H9 (cell line): ENCODE measurements around the gene SOBP. TPM values are rescaled to one million over a fixed set of nuclear protein-coding genes. Genes with fewer than 3 reads are reported as not detected.

Experiments used
- DNase-seq: peaks from one replicate; pipeline ENCODE4 v3.0.0-alpha.2; 2017
- H2AFZ ChIP-seq: one replicate; pipeline ENCODE4 v1.6.1; 2013; ENCODE audit warnings: mild to moderate bottlenecking, low read length, control low read depth, moderate library complexity
- H2AK5ac ChIP-seq: 2 replicates; pipeline ENCODE4 v1.6.1; 2013; ENCODE audit warnings: low read length, control low read depth, mixed read lengths; ENCODE audit not compliant: insufficient read length
- H2BK120ac ChIP-seq: one replicate; pipeline ENCODE4 v1.6.1; 2013; ENCODE audit warnings: low read depth, mild to moderate bottlenecking, low read length, control low read depth, inconsistent platforms; ENCODE audit not compliant: poor library complexity, severe bottlenecking
- H2BK12ac ChIP-seq: 2 replicates; pipeline ENCODE4 v1.6.1; 2013; ENCODE audit warnings: low read length, control low read depth, mixed read lengths, low read depth; ENCODE audit not compliant: insufficient read length
- H2BK15ac ChIP-seq: 2 replicates; pipeline ENCODE4 v1.6.1; 2013; ENCODE audit warnings: low read depth, low read length, control low read depth
- H2BK20ac ChIP-seq: one replicate; pipeline ENCODE4 v1.6.1; 2013; ENCODE audit warnings: low read depth, mild to moderate bottlenecking, low read length, control low read depth, inconsistent platforms; ENCODE audit not compliant: poor library complexity, severe bottlenecking
- H2BK5ac ChIP-seq: 2 replicates; pipeline ENCODE4 v1.6.1; 2013; ENCODE audit warnings: low read length, control low read depth, mixed read lengths; ENCODE audit not compliant: insufficient read length
- H3K14ac ChIP-seq: 2 replicates; pipeline ENCODE4 v1.6.1; 2013; ENCODE audit warnings: low read length, control low read depth; ENCODE audit not compliant: insufficient read depth
- H3K18ac ChIP-seq: 2 replicates; pipeline ENCODE4 v1.6.1; 2013; ENCODE audit warnings: low read depth, mild to moderate bottlenecking, mixed read lengths, low read length, control low read depth; ENCODE audit not compliant: insufficient read length
- H3K23ac ChIP-seq: 2 replicates; pipeline ENCODE4 v1.6.1; 2013; ENCODE audit warnings: low read length, control low read depth, mixed read lengths, low read depth; ENCODE audit not compliant: insufficient read length
- H3K23me2 ChIP-seq: 2 replicates; pipeline ENCODE4 v1.6.1; 2013; ENCODE audit warnings: low read depth, mild to moderate bottlenecking, mixed read lengths, low read length, control low read depth; ENCODE audit not compliant: insufficient read length, poor library complexity, severe bottlenecking
- H3K27ac ChIP-seq: 2 replicates; pipeline ENCODE4 v1.5.1; 2013; ENCODE audit warnings: low read length, control low read depth, mixed read lengths, low read depth; ENCODE audit not compliant: insufficient read length
- H3K27me3 ChIP-seq: 2 replicates; pipeline ENCODE4 v1.6.1; 2013; ENCODE audit warnings: low read length, control low read depth, inconsistent platforms; ENCODE audit not compliant: insufficient read depth
- H3K4ac ChIP-seq: 2 replicates; pipeline ENCODE4 v1.6.1; 2013; ENCODE audit warnings: low read depth, mild to moderate bottlenecking, control low read depth, inconsistent platforms, low read length, moderate library complexity
- H3K4me1 ChIP-seq: 2 replicates; pipeline ENCODE4 v1.6.1; 2013; ENCODE audit warnings: low read length, control low read depth, inconsistent platforms; ENCODE audit not compliant: insufficient read depth
- H3K4me2 ChIP-seq: 2 replicates; pipeline ENCODE4 v1.6.1; 2013; ENCODE audit warnings: low read length, control low read depth, mixed read lengths; ENCODE audit not compliant: insufficient read length, insufficient read depth
- H3K56ac ChIP-seq: 2 replicates; pipeline ENCODE4 v1.6.1; 2013; ENCODE audit warnings: low read depth, mild to moderate bottlenecking, mixed read lengths, low read length, control low read depth; ENCODE audit not compliant: insufficient read length
- H3K79me1 ChIP-seq: 2 replicates; pipeline ENCODE4 v1.6.1; 2013; ENCODE audit warnings: low read depth, mild to moderate bottlenecking, moderate library complexity, low read length, control low read depth, inconsistent platforms; ENCODE audit not compliant: insufficient read depth, poor library complexity, severe bottlenecking
- H3K79me2 ChIP-seq: 2 replicates; pipeline ENCODE4 v1.6.1; 2013; ENCODE audit warnings: low read length, control low read depth, inconsistent platforms; ENCODE audit not compliant: insufficient read depth
- H3K9ac ChIP-seq: 2 replicates; pipeline ENCODE4 v1.6.1; 2013; ENCODE audit warnings: low read length, control low read depth, mixed read lengths; ENCODE audit not compliant: insufficient read length; ENCODE audit errors: extremely low read depth
- H3K9me3 ChIP-seq: one replicate; pipeline ENCODE4 v1.6.1; 2013; ENCODE audit warnings: low read depth, low read length, inconsistent platforms; ENCODE audit not compliant: control insufficient read depth
- H3T11ph ChIP-seq: one replicate; pipeline ENCODE4 v1.6.1; 2013; ENCODE audit warnings: mild to moderate bottlenecking, low read length, control low read depth, inconsistent platforms
- H4K20me1 ChIP-seq: one replicate; pipeline ENCODE4 v1.6.1; 2013; ENCODE audit not compliant: control insufficient read depth, insufficient read length, insufficient read depth
- H4K5ac ChIP-seq: 2 replicates; pipeline ENCODE4 v1.6.1; 2013; ENCODE audit warnings: low read depth, mild to moderate bottlenecking, mixed read lengths, low read length, control low read depth; ENCODE audit not compliant: insufficient read length
- H4K8ac ChIP-seq: replicated peaks from 2 replicates; pipeline ENCODE4 v1.6.1; 2013; ENCODE audit warnings: low read length, control low read depth, mixed read lengths, low read depth; ENCODE audit not compliant: insufficient read length
- H4K91ac ChIP-seq: 2 replicates; pipeline ENCODE4 v1.6.1; 2013; ENCODE audit warnings: low read depth, mild to moderate bottlenecking, moderate library complexity, mixed read lengths, low read length, control low read depth; ENCODE audit not compliant: insufficient read length
- H3K27ac Mint-ChIP-seq, 3 experiments: 2 replicates in 2 of 3; 3 replicates in 1 of 3; pipeline ENCODE4 v1.8.0; 2020 to 2021; ENCODE audit warnings: mixed read lengths in 3 of 3, mild to moderate bottlenecking in 1 of 3, moderate library complexity in 1 of 3
- H3K27me3 Mint-ChIP-seq: 2 replicates; pipeline ENCODE4 v1.8.0; 2021; ENCODE audit warnings: low read depth, mild to moderate bottlenecking, moderate library complexity, mixed read lengths
- H3K36me3 Mint-ChIP-seq, 3 experiments: 2 replicates in 2 of 3; 3 replicates in 1 of 3; pipeline ENCODE4 v1.8.0; 2020 to 2021; ENCODE audit warnings: low read depth in 3 of 3, mixed read lengths in 3 of 3; ENCODE audit not compliant: insufficient read depth in 1 of 3
- H3K4me1 Mint-ChIP-seq, 2 experiments: 2 replicates each; pipeline ENCODE4 v1.8.0; 2020; ENCODE audit warnings: mixed read lengths in 2 of 2
- H3K4me3 Mint-ChIP-seq, 2 experiments: 2 replicates in 1 of 2; 3 replicates in 1 of 2; pipeline ENCODE4 v1.8.0; 2020 to 2021; ENCODE audit warnings: mild to moderate bottlenecking in 2 of 2, mixed read lengths in 2 of 2, moderate library complexity in 1 of 2
- H3K9me3 Mint-ChIP-seq, 2 experiments: 2 replicates in 1 of 2; 3 replicates in 1 of 2; pipeline ENCODE4 v1.8.0; 2020; ENCODE audit warnings: mild to moderate bottlenecking in 2 of 2, mixed read lengths in 2 of 2, moderate library complexity in 1 of 2
- WGBS: extraction: QIAGEN DNeasy Blood & Tissue Kit; methylation state at CpG from one replicate; pipeline ENCODE4 v1.1.7; 2013; ENCODE audit warnings: missing lambda C conversion rate, low lambda C conversion rate, mixed read lengths; ENCODE audit not compliant: insufficient read length; ENCODE audit errors: extremely low coverage; 5-methylcytosine and 5-hydroxymethylcytosine counted together
- total RNA-seq: library from RNA; stranded (reverse); gene quantifications from 2 replicates; pipeline ENCODE4 v1.2.1, GENCODE V29; 2021
- TF ChIP-seq, protein P1 (sequence below): fragments of 200-600 bp; sonication (generic); conservative IDR thresholded peaks from 3 replicates; pipeline ENCODE4 v1.8.0; 2021; ENCODE audit warnings: antibody characterized with exemption, mild to moderate bottlenecking

Gene SOBP
- total RNA-seq, 1 experiment from 2014 or later, result 4.3 TPM

GRCh38 chr6:107708435-107708834, 218.5 kb downstream of the SOBP start:
- H3K36me3 Mint-ChIP-seq, result no peaks in the 10 kb centered on the region
- no CpG with 5 or more reads among the region's 6 CpGs for WGBS
- H3K4me2 ChIP-seq, result no peak overlapping the region
- DNase-seq, result no peak
- no peak overlapping the region for H3K14ac ChIP-seq
- no peak overlapping the region for H3T11ph ChIP-seq
- TF ChIP-seq, protein P1, sequence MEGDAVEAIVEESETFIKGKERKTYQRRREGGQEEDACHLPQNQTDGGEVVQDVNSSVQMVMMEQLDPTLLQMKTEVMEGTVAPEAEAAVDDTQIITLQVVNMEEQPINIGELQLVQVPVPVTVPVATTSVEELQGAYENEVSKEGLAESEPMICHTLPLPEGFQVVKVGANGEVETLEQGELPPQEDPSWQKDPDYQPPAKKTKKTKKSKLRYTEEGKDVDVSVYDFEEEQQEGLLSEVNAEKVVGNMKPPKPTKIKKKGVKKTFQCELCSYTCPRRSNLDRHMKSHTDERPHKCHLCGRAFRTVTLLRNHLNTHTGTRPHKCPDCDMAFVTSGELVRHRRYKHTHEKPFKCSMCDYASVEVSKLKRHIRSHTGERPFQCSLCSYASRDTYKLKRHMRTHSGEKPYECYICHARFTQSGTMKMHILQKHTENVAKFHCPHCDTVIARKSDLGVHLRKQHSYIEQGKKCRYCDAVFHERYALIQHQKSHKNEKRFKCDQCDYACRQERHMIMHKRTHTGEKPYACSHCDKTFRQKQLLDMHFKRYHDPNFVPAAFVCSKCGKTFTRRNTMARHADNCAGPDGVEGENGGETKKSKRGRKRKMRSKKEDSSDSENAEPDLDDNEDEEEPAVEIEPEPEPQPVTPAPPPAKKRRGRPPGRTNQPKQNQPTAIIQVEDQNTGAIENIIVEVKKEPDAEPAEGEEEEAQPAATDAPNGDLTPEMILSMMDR, result no peak
- H3K9ac ChIP-seq, result no peak overlapping the region
- no peak overlapping the region for H3K4ac ChIP-seq
- no peak overlapping the region for H2BK15ac ChIP-seq
- no peaks in the 10 kb centered on the region for H3K27me3 ChIP-seq
- H3K79me1 ChIP-seq, result no peaks in the 10 kb centered on the region
- H3K27ac ChIP-seq, result no peak overlapping the region
- peaks cover 24 to 28% of the 10 kb centered on the region in 2 experiments for H3K4me1 Mint-ChIP-seq
- no peaks in the 10 kb centered on the region for H4K20me1 ChIP-seq
- no peak overlapping the region for H3K18ac ChIP-seq
- no peak overlapping the region for H2AK5ac ChIP-seq
- H3K27me3 Mint-ChIP-seq, result peaks cover 7% of the 10 kb centered on the region
- H3K23ac ChIP-seq, result no peak overlapping the region
- H3K4me1 ChIP-seq, result no peaks in the 10 kb centered on the region
- H4K91ac ChIP-seq, result no peak overlapping the region
- H2BK120ac ChIP-seq, result no peak overlapping the region
- H4K8ac ChIP-seq, result no peak overlapping the region
- no peaks in the 10 kb centered on the region for H3K9me3 ChIP-seq
- H3K27ac Mint-ChIP-seq, result no peak overlapping the region; a peak in 1 of 7 replicates
- no peak overlapping the region for H2BK5ac ChIP-seq
- H3K4me3 Mint-ChIP-seq, result no peak overlapping the region
- H3K23me2 ChIP-seq, result no peaks in the 10 kb centered on the region
- H3K9me3 Mint-ChIP-seq, result no peaks in the 10 kb centered on the region
- no peaks in the 10 kb centered on the region for H3K79me2 ChIP-seq
- H2BK20ac ChIP-seq, result no peak overlapping the region
- H2BK12ac ChIP-seq, result no peak overlapping the region
- no peak overlapping the region for H2AFZ ChIP-seq
- H3K56ac ChIP-seq, result no peak overlapping the region
- no peak overlapping the region for H4K5ac ChIP-seq
